Dermis lymphatic vessel endothelial cell (primary cell): ENCODE measurements around the gene PIGL. TPM values are rescaled to one million over a fixed set of nuclear protein-coding genes. Genes with fewer than 3 reads are reported as not detected.

Experiments
- total RNA-seq: library from RNA; depleted of rRNA; stranded (reverse); fragments of >200 nt; gene quantifications from 2 replicates; pipeline ENCODE4 v1.2.1, GENCODE V29; 2014

The PIGL gene
- 9.4 and 11.2 TPM in 2 replicates for total RNA-seq

DNA sequence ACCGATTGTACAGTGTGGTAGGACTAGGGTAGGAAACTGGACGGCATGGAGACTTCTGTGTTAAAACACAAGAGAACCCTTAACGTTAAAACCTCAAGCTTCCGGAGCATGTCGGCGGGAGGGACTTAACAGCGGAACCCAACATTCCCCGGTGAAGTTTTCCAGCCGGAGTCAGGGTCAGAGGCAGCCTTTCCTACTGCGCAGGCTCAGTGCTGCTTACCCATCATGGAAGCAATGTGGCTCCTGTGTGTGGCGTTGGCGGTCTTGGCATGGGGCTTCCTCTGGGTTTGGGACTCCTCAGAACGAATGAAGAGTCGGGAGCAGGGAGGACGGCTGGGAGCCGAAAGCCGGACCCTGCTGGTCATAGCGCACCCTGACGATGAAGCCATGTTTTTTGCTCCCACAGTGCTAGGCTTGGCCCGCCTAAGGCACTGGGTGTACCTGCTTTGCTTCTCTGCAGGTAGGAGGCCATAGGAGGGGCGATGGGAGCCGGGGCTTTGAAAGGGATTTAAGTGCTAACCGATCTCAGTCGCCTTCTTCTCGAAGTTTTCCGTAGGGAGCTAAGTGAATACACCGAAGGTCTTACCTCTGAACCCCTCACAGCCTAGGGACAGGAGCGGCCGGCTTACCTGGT lies at the start of gene PIGL:
Gene PIGL (plus strand): TSS at position 209 of the 634 bp plus-strand sequence. CDS start 17 bp downstream, at position 226.

DNA sequence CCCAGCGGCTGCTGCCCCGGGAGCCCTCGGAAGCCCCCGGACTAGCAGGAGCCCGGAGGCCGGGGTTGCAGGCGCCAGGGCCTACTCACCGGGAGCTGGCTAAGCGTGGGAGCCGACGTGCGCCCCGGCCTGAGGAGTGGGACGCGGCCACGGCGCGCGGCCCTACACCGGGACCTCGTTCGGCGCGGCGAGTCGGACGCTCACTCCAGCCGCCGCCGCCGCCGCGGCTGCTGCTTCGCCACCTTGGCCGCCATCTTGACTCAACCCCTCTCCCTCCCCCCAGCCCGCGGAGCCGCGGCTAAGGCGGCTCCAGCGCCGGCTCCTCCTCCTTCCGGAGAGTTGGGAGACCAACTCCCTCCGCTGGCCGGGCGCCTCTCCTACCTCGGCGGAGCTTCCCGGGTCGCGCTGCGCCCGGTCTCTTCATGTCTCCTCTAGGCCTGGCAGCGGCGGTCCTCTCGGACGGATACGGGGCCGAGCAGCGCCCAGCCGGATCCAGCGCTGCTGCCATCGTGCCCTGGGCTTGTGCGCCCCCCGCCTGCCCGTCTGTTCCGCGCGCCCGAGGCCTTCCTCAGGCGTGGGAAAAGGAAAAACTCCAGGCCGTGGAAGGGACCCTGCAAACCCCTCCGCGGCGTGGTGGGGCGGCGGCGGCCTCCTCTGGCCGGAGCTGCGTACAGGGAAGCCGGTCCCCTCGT lies 1.6 kb upstream of the PIGL start, which contains the start of gene NCOR1:
Gene NCOR1 (minus strand): TSS at position 262 of the 692 bp plus-strand sequence. CDS start 20,965 bp downstream, outside the sequence.

DNA sequence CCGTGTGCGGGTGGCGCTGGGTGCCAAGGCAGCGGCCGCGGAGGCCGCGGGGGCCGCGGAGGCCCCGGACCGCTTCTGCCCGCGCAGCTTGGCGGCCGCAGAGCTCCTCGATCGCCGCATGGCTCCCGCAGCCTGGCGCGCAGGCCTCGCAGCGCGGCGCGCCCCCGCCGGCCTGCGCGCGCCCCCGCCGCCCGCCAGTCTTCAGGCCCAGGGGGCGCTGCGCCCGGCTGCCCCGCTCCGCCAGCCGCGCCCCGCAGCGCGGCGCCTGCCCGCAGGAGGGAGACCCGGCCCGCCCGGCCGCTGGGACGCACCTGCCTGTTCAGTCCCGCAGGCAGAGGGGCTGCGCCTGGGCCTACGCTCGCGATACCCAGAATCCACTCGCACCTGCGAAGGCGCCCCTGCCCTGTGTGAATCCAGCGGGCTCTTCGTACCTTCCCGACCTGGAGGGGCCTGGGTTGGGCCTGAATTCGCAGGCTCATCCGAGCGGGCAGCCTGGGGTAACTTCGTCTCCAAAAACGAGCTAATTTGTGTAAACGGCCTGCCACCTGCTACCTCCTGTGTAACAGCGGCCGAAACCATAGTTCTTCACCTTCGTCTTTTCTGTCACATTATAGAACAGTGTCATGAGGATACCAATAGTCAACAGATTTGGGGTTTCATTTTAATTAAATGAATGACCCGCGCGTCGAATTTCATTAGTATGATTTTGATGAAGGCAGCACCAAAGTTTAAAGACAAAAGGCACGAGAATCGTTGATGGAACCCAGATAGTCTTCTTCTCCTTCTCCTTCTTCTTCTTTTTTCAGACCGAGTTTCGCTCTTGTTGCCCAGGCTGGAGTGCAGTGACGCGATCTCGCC lies 136.5 kb downstream of the PIGL start, which contains the start of gene CENPV:
Gene CENPV (minus strand): TSS at position 153 of the 858 bp plus-strand sequence. CDS start 33 bp downstream, at position 120.

Other genes starting within 250 kb of the PIGL start
- 30.8 and 33.7 TPM in 2 replicates for gene ZSWIM7, start 217.5 kb upstream of the PIGL start, total RNA-seq
- 37.9 and 56.3 TPM in 2 replicates for gene TTC19, start 217.4 kb upstream of the PIGL start, total RNA-seq
- gene NCOR1, start 1.7 kb upstream of the PIGL start, total RNA-seq, result 67.8 and 95.4 TPM in 2 replicates
- 4.2 and 11.6 TPM in 2 replicates for gene CENPV, start 136.3 kb downstream of the PIGL start, total RNA-seq
- gene UBB, start 163.9 kb downstream of the PIGL start, total RNA-seq, result 2,428 and 2,958 TPM in 2 replicates
- 9.3 and 28.2 TPM in 2 replicates for gene TRPV2, start 198.4 kb downstream of the PIGL start, total RNA-seq